ENCODE measurements around the gene MAPK8IP3.

MAPK8IP3 gene

GRCh38 chr16:1762879-1763520 is 57.0 kb downstream of the MAPK8IP3 start:
- DNase-seq, result no peak

GRCh38 chr16:1763521-1764511 is 57.8 kb downstream of the MAPK8IP3 start:
- no peak for DNase-seq

- DNase-seq, result no peak
These were observed 59.0 kb downstream of the MAPK8IP3 start for GRCh38 chr16:1764971-1765370.

- no peak for DNase-seq
These were observed 59.8 kb downstream of the MAPK8IP3 start for GRCh38 chr16:1765826-1766225.

- DNase-seq, result no peak
These were observed 60.2 kb downstream of the MAPK8IP3 start for GRCh38 chr16:1766231-1766630.

- DNase-seq, result no peak
These were observed 60.7 kb downstream of the MAPK8IP3 start for GRCh38 chr16:1766701-1767100.

GRCh38 chr16:1767116-1767994 is 61.4 kb downstream of the MAPK8IP3 start:
- no peak for DNase-seq

- DNase-seq, result no peak
These were observed 62.2 kb downstream of the MAPK8IP3 start for GRCh38 chr16:1768061-1768766.

- no peak for DNase-seq
These were observed 62.9 kb downstream of the MAPK8IP3 start for GRCh38 chr16:1768767-1769401.

- no peak for DNase-seq
These were observed 63.7 kb downstream of the MAPK8IP3 start for GRCh38 chr16:1769402-1770300.

- DNase-seq, result peak in 5 of 6 experiments; percentile 22 to 41 (median 33)
These were observed 64.6 kb downstream of the MAPK8IP3 start for GRCh38 chr16:1770328-1771187.

- DNase-seq, result peak; percentile 40 to 66 (median 65)
These were observed 65.3 kb downstream of the MAPK8IP3 start, which contains the start of gene NME3 for GRCh38 chr16:1771188-1771863. NME3 (minus strand) TSS chr16:1771543; CDS start chr16:1771534, 9 bp downstream.

- peak in 1 of 6 experiments; percentile 49 for DNase-seq
These were observed 65.9 kb downstream of the MAPK8IP3 start for GRCh38 chr16:1771864-1772361.

- DNase-seq, result peak; percentile 13 to 77 (median 52)
These were observed 66.4 kb downstream of the MAPK8IP3 start, which contains the start of gene EME2 for GRCh38 chr16:1772362-1772907. EME2 (plus strand) TSS chr16:1772810; CDS start chr16:1773228, 418 bp downstream.

GRCh38 chr16:1772908-1773702 is 67.1 kb downstream of the MAPK8IP3 start, which contains the start of gene MRPS34:
MRPS34 (minus strand) TSS chr16:1773134; CDS start chr16:1773119, 15 bp downstream.
- peak; percentile 42 to 80 (median 68) for DNase-seq

GRCh38 chr16:1773703-1774447 is 67.9 kb downstream of the MAPK8IP3 start:
- DNase-seq, result peak in 1 of 6 experiments; percentile 42
